Cortex of kidney (tissue), 1 donor: ENCODE data around the gene PLXND1.
"Not testable (repeated sequence)": the region's sequence is repeated elsewhere in the genome, so short reads cannot be mapped to it uniquely, and the experiment has no call there.

Source experiments
- DNase-seq: peaks from one replicate; lab custom pipeline; 2025; lab: John Stamatoyannopoulos, UW

Gene PLXND1

GRCh38 chr3:129612534-129613366 lies 6.3 kb upstream of the PLXND1 start:
- DNase-seq: no peak

GRCh38 chr3:129611812-129612533 lies 5.5 kb upstream of the PLXND1 start:
- DNase-seq: no peak

- DNase-seq: no peak
Observed at GRCh38 chr3:129611446-129611800, 4.9 kb upstream of the PLXND1 start.

- not testable (repeated sequence) for DNase-seq
Observed at GRCh38 chr3:129610794-129611445, 4.4 kb upstream of the PLXND1 start.

- no peak for DNase-seq
Observed at GRCh38 chr3:129610276-129610675, 3.8 kb upstream of the PLXND1 start.

- DNase-seq: no peak
Observed at GRCh38 chr3:129609591-129610182, 3.2 kb upstream of the PLXND1 start.

GRCh38 chr3:129608936-129609590 lies 2.6 kb upstream of the PLXND1 start:
- no peak for DNase-seq

- no peak for DNase-seq
Observed at GRCh38 chr3:129608087-129608935, 1.8 kb upstream of the PLXND1 start.

GRCh38 chr3:129607391-129608068 lies 1.1 kb upstream of the PLXND1 start:
- DNase-seq: no peak

- no peak for DNase-seq
Observed at GRCh38 chr3:129605922-129606635, 397 bp downstream of the PLXND1 start.

- DNase-seq: no peak
Observed at GRCh38 chr3:129605203-129605921, 1.1 kb downstream of the PLXND1 start.

GRCh38 chr3:129604767-129605166 lies 1.7 kb downstream of the PLXND1 start:
- no peak for DNase-seq

- DNase-seq: no peak
Observed at GRCh38 chr3:129603991-129604749, 2.3 kb downstream of the PLXND1 start.

- no peak for DNase-seq
Observed at GRCh38 chr3:129603561-129603942, 2.9 kb downstream of the PLXND1 start.

GRCh38 chr3:129602730-129603560 lies 3.5 kb downstream of the PLXND1 start:
- DNase-seq: no peak

- DNase-seq: no peak
Observed at GRCh38 chr3:129602309-129602708, 4.2 kb downstream of the PLXND1 start.

GRCh38 chr3:129601713-129602112 lies 4.8 kb downstream of the PLXND1 start:
- DNase-seq: no peak
